Ascending aorta (tissue), 2 donors: Measurements from ENCODE around the gene CHKA. TPM values are rescaled to one million over a fixed set of nuclear protein-coding genes. Genes with fewer than 3 reads are reported as not detected.
A peak's percentile ranks its signal among the peaks of the same experiment; 100 is the strongest.

Experiments
- DNase-seq, 2 donors: peaks; one replicate each; pipeline ENCODE4 v3.0.0-alpha.2; 2019; ENCODE audit warnings: low spot score in 2 of 2
- H3K27ac ChIP-seq, 2 donors: fragments of 200-600 bp; sonication (generic); one replicate each; pipeline ENCODE4 v1.5.1; 2016 to 2017; ENCODE audit warnings: mild to moderate bottlenecking in 1 of 2
- H3K27me3 ChIP-seq: fragments of 200-600 bp; sonication (generic); one replicate; pipeline ENCODE4 v1.5.1; 2017
- H3K36me3 ChIP-seq, 2 donors: fragments of 200-600 bp; sonication (generic); one replicate each; pipeline ENCODE4 v1.5.1; 2016
- H3K4me1 ChIP-seq, 2 donors: fragments of 200-600 bp; sonication (generic); one replicate each; pipeline ENCODE4 v1.5.1; 2016 to 2017; ENCODE audit warnings: mild to moderate bottlenecking in 1 of 2
- H3K4me3 ChIP-seq, 2 donors: fragments of 200-600 bp; sonication (generic); one replicate each; pipeline ENCODE4 v1.5.1; 2016 to 2017; ENCODE audit warnings: mild to moderate bottlenecking in 1 of 2
- H3K9me3 ChIP-seq, 2 donors: fragments of 200-600 bp; sonication (generic); one replicate each; pipeline ENCODE4 v1.5.1; 2016
- CTCF ChIP-seq, 3 experiments: fragments of 200-600 bp in 2 of 3; fragments of 450-650 bp in 1 of 3; sonication (generic) in 2 of 3; IDR thresholded peaks; one replicate each; pipeline ENCODE4 v1.5.1; 2016 to 2019; ENCODE audit warnings: antibody characterized with exemption in 3 of 3, mild to moderate bottlenecking in 1 of 3, moderate library complexity in 1 of 3
- intact Hi-C: fragments of 100-400 bp; cut with DNase I; formaldehyde crosslinking; loops from one replicate; pipeline ENCODE4 v1.15.1; 2023
- total RNA-seq: library from RNA; depleted of rRNA; stranded (reverse); fragments of >200 nt; gene quantifications from one replicate; pipeline ENCODE4 v1.1.0, GENCODE V29; 2016

The CHKA gene
- total RNA-seq, 1 donor from 2014 or later = 10.1 TPM

DNA sequence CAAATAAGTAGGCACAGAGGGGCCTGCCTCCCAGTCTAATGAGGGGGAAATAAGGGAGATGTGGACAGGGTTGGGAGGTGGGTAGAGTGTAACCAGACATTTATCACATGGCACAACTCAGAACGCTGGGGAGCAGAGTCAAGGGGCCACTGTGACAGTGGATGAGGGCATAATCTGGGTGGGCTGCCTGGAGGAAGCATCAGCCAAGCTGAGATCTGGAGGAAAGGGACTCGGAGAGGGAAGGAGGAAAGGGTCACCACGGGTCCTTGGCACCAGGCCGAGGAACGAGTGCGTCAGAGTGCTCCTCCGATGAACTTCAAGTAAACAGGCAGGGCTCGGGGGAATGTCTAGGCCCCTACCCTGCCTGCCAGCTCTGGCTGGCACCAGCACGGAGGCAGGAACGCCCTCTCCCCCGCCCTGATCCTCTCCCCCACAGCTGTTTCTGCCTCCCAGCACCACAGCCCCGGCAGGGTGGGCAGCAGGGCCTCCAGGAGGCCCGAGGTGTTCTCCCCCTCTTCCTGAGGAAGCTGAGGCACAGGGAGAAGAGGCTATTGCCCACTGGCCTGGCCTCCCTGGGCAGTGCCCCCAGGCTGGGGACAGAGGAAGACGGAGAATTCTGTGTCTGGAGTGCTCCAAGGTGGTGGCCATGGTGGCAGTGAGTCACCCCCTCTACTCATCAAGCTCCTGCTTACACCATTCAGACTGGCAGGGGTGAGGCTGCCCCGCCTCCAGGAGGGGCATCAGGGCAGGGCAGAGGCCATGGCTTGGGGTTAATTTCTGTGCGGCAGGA, 106.8 kb downstream of the CHKA start:
- peak in 1 of 2 donors; percentile 80 for DNase-seq
- Histone ChIP-seq H3K27me3 (no peaks in the 10 kb centered on the region), H3K27ac (peak overlapping the region; percentile 50 to 56), H3K9me3 (no peaks in the 10 kb centered on the region), H3K4me3 (no peak overlapping the region), H3K36me3 (no peaks in the 10 kb centered on the region), H3K4me1 (peaks cover 9 to 31% of the 10 kb centered on the region in 2 donors)
- intact Hi-C loops = loop anchor here (10.0 kb wide), 1 partner anchor 430 kb away; no protein-coding TSS in a partner anchor
- TF ChIP-seq CTCF (IDR thresholded peaks at IDR 0.05) = no peak

- H3K9me3 ChIP-seq = no peaks in the 10 kb centered on the region
- H3K27me3 ChIP-seq = no peaks in the 10 kb centered on the region
- H3K4me1 ChIP-seq = peaks cover 9 to 32% of the 10 kb centered on the region in 2 donors
- DNase-seq = no peak
- H3K36me3 ChIP-seq = no peaks in the 10 kb centered on the region
- H3K27ac ChIP-seq = peak overlapping the region; percentile 50 to 56
- intact Hi-C loops = loop anchor here (10.0 kb wide), 1 partner anchor 431 kb away; no protein-coding TSS in a partner anchor
- no peak for TF ChIP-seq CTCF (IDR thresholded peaks at IDR 0.05)
- no peak overlapping the region for H3K4me3 ChIP-seq
Observed at GRCh38 chr11:68013611-68014156, 107.5 kb downstream of the CHKA start.

- Histone ChIP-seq H3K27ac (peak overlapping the region; percentile 64 to 82), H3K4me3 (no peak overlapping the region), H3K36me3 (no peaks in the 10 kb centered on the region), H3K9me3 (no peaks in the 10 kb centered on the region), H3K27me3 (no peaks in the 10 kb centered on the region), H3K4me1 (peaks cover 9 to 32% of the 10 kb centered on the region in 2 donors)
- intact Hi-C loops = loop anchor here (10.0 kb wide), 1 partner anchor 432 kb away; no protein-coding TSS in a partner anchor
- DNase-seq = no peak
- TF ChIP-seq CTCF (IDR thresholded peaks at IDR 0.05) = no peak
Observed at GRCh38 chr11:68012843-68013610, 108.2 kb downstream of the CHKA start.

- Histone ChIP-seq H3K4me3 (no peak overlapping the region), H3K27me3 (no peaks in the 10 kb centered on the region), H3K9me3 (no peaks in the 10 kb centered on the region), H3K36me3 (no peaks in the 10 kb centered on the region), H3K27ac (peak overlapping the region; percentile 64 to 82), H3K4me1 (peaks cover 9 to 32% of the 10 kb centered on the region in 2 donors)
- no peak for TF ChIP-seq CTCF (IDR thresholded peaks at IDR 0.05)
- no peak for DNase-seq
- intact Hi-C loops = loop anchor here (10.0 kb wide), 1 partner anchor 433 kb away; no protein-coding TSS in a partner anchor
Observed at GRCh38 chr11:68012044-68012842, 108.9 kb downstream of the CHKA start.
